Measurements from ENCODE around the gene CNDP1.

CNDP1 gene

GRCh38 chr18:74632351-74632679, 98.0 kb downstream of the CNDP1 start:
- DNase-seq = no peak

GRCh38 chr18:74632856-74633255, 98.6 kb downstream of the CNDP1 start:
- no peak for DNase-seq

GRCh38 chr18:74633652-74634352, 99.5 kb downstream of the CNDP1 start:
- no peak for DNase-seq

- DNase-seq = no peak
These were observed 101.1 kb downstream of the CNDP1 start for GRCh38 chr18:74635224-74635975.
